Lower leg skin (tissue), 4 donors: ENCODE measurements around the gene ANKRD62. TPM values are rescaled to one million over a fixed set of nuclear protein-coding genes. Genes with fewer than 3 reads are reported as not detected.

ENCODE experiments used
- DNase-seq, 2 donors: peaks; one replicate each; pipeline ENCODE4 v3.0.0-alpha.2; 2019; ENCODE audit warnings: low spot score in 2 of 2
- H3K4me3 ChIP-seq: fragments of 200-600 bp; sonication (generic); 2 replicates; pipeline ENCODE4 v1.5.1; 2017; ENCODE audit warnings: mild to moderate bottlenecking, low read depth; ENCODE audit not compliant: poor library complexity, severe bottlenecking
- CTCF ChIP-seq, 3 donors: fragments of 450-650 bp; IDR thresholded peaks; one replicate each; pipeline ENCODE4 v1.5.1; 2016; ENCODE audit warnings: antibody characterized with exemption in 3 of 3, mild to moderate bottlenecking in 3 of 3, moderate library complexity in 2 of 3
- POLR2A ChIP-seq, 2 donors: fragments of 450-650 bp; IDR thresholded peaks; one replicate each; pipeline ENCODE4 v1.6.1; 2016 to 2017; ENCODE audit warnings: antibody characterized with exemption in 2 of 2, mild to moderate bottlenecking in 1 of 2, moderate library complexity in 1 of 2
- WGBS, 2 donors: methylation state at CpG; one replicate each; pipeline ENCODE4 v1.1.5; 2018; 5-methylcytosine and 5-hydroxymethylcytosine counted together
- intact Hi-C: fragments of 100-400 bp; cut with DNase I; formaldehyde crosslinking; loops from one replicate; pipeline ENCODE4 v1.15.0; 2023; ENCODE audit warnings: low total_unique reads
- total RNA-seq, 4 donors: library from RNA; depleted of rRNA; stranded (reverse); fragments of >200 nt; gene quantifications; one replicate each; pipeline ENCODE4 v1.1.0, GENCODE V29; 2016

ANKRD62 gene
- total RNA-seq, 4 donors from 2014 or later: not detected

GRCh38 chr18:12154361-12154760 lies 60.7 kb downstream of the ANKRD62 start:
- no peak overlapping the region for H3K4me3 ChIP-seq
- intact Hi-C loops: no loop called here
- DNase-seq: no peak
- WGBS, 2 donors: 75 to 79% methylated on average over 4 of the region's 4 CpGs
- no peak for TF ChIP-seq CTCF (IDR thresholded peaks at IDR 0.05)
- TF ChIP-seq POLR2A (IDR thresholded peaks at IDR 0.05): no peak

GRCh38 chr18:12155996-12156395 lies 62.4 kb downstream of the ANKRD62 start:
- intact Hi-C loops: no loop called here
- WGBS, 2 donors: 57 to 71% methylated on average over 3 of the region's 3 CpGs
- no peak for DNase-seq
- H3K4me3 ChIP-seq: no peak overlapping the region
- TF ChIP-seq CTCF (IDR thresholded peaks at IDR 0.05) (no peak), POLR2A (IDR thresholded peaks at IDR 0.05) (no peak)

- no peak for DNase-seq
- H3K4me3 ChIP-seq: no peak overlapping the region
- TF ChIP-seq POLR2A (IDR thresholded peaks at IDR 0.05) (no peak), CTCF (IDR thresholded peaks at IDR 0.05) (no peak)
- intact Hi-C loops: no loop called here
- WGBS, 2 donors: 24 to 28% methylated on average over 1 of the region's 1 CpG
These were observed 65.8 kb downstream of the ANKRD62 start for GRCh38 chr18:12159446-12159845.

- DNase-seq: no peak
- intact Hi-C loops: no loop called here
- no peak for TF ChIP-seq CTCF (IDR thresholded peaks at IDR 0.05)
- H3K4me3 ChIP-seq: no peak overlapping the region
These were observed 69.1 kb downstream of the ANKRD62 start for GRCh38 chr18:12162786-12163185.

- no peak for DNase-seq
- no peak overlapping the region for H3K4me3 ChIP-seq
- WGBS, 2 donors: 87 to 94% methylated on average over 2 of the region's 2 CpGs
- TF ChIP-seq CTCF (IDR thresholded peaks at IDR 0.05) (no peak), POLR2A (IDR thresholded peaks at IDR 0.05) (no peak)
- intact Hi-C loops: no loop called here
These were observed 71.6 kb downstream of the ANKRD62 start for GRCh38 chr18:12165038-12165768.

Other genes with a start within 250 kb of the ANKRD62 start
- gene CHMP1B, start 242.4 kb upstream of the ANKRD62 start, total RNA-seq: 10 to 100 TPM; 61.3 to 83.2 (median 76.5) TPM
- 10 to 100 TPM; 30.2 to 62.2 (median 44.5) TPM for gene MPPE1, start 185.5 kb upstream of the ANKRD62 start, total RNA-seq
- 100 to 1,000 TPM; 227 to 572 (median 354) TPM for gene IMPA2, start 112.3 kb upstream of the ANKRD62 start, total RNA-seq
- gene CIDEA, start 160.5 kb downstream of the ANKRD62 start, total RNA-seq: 10 to 100 TPM in 3 of 4 donors, 1 to 10 TPM in 1; 8.8 to 43.6 (median 30.5) TPM
- 100 to 1,000 TPM in 3 of 4 donors, 10 to 100 TPM in 1; 91.6 to 151 (median 133) TPM for gene TUBB6, start 214.4 kb downstream of the ANKRD62 start, total RNA-seq